ENCODE measurements around the gene DIDO1.

DNA sequence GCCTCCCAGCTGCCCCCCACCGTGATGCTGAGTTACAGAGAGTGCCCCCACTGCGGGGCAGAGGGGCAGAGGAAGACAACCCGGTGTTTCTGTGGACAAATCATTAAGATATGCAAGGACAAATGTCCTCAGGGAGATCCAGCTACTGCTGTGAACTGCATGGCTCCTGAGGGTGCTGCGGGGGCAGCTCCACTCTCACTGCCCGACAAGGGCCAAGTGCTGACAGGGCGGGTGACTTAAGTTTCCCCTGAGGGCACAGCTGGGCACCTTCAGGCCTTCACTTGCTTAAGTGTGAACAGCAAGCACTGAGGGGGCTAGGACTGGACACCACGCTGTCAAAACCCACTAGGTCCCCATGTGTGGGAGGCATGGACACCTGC is 38.5 kb downstream of the DIDO1 start:
- TF ChIP-seq, protein P1, sequence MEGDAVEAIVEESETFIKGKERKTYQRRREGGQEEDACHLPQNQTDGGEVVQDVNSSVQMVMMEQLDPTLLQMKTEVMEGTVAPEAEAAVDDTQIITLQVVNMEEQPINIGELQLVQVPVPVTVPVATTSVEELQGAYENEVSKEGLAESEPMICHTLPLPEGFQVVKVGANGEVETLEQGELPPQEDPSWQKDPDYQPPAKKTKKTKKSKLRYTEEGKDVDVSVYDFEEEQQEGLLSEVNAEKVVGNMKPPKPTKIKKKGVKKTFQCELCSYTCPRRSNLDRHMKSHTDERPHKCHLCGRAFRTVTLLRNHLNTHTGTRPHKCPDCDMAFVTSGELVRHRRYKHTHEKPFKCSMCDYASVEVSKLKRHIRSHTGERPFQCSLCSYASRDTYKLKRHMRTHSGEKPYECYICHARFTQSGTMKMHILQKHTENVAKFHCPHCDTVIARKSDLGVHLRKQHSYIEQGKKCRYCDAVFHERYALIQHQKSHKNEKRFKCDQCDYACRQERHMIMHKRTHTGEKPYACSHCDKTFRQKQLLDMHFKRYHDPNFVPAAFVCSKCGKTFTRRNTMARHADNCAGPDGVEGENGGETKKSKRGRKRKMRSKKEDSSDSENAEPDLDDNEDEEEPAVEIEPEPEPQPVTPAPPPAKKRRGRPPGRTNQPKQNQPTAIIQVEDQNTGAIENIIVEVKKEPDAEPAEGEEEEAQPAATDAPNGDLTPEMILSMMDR (IDR thresholded peaks at IDR 0.05) = no peak
- TF ChIP-seq EZH2 (IDR thresholded peaks at IDR 0.05; ENCODE audit: borderline replicate concordance, insufficient read depth, low read depth, low read length, poor library complexity, severe bottlenecking) = no peak

All from B cell (primary cell).